ENCODE results near the gene TCAIM. TPM values are rescaled to one million over a fixed set of nuclear protein-coding genes. Genes with fewer than 3 reads are reported as not detected.
"Not testable (repeated sequence)": the region's sequence is repeated elsewhere in the genome, so short reads cannot be mapped to it uniquely, and the experiment has no call there.

TCAIM gene
- total RNA-seq, 2 experiments from 2014 or later: 17.9 to 21.8 TPM

GRCh38 chr3:44353355-44353924 lies 14.9 kb downstream of the TCAIM start:
- DNase-seq: no peak
- POLR2A ChIA-PET: interaction anchor here (0.5 kb wide), 1 partner anchor 1340 kb away, joined by 4 read pairs; no protein-coding TSS in a partner anchor
- no peaks in the 10 kb centered on the region for H3K4me1 Mint-ChIP-seq (ENCODE audit: low read depth)

DNA sequence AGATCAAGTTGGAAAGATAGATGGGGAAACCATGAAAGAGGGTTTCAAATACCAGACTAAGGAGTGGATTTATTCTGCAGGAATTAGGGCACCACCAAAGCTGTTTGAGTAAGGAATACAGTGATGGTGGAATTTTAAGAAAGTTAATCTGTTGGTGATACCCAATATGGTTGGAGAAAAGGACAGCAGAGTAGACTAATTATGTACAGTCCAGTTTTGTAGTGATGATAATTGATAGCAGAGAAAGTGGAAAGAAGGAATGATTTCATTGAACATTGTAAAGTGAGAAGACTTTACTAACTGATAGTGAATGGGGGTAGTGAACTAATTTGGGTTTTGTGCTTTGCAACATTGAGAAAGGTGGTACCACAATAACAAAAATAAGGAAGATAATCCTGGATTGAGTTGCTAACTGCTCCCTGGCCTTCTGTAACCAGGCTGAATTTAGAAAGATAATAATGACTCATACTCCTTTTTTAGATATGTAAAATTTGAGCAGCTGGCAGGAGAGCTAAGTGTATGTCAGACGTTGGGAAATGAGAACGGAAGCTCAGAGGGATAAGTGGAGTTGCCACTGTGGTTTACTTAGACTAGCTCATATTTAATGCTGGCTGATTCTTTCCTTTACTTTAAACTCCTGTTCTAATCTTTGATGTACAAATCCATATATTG lies 16.9 kb downstream of the TCAIM start:
- ChIA-PET CTCF (interaction anchor here (0.7 kb wide), 1 partner anchor 17 kb away, joined by 3 read pairs; no protein-coding TSS in a partner anchor), POLR2A (no interaction called here)
- Mint-ChIP-seq H3K27me3 (ENCODE audit: low read depth) (no peaks in the 10 kb centered on the region), H3K36me3 (ENCODE audit: low read depth) (peaks cover 21% of the 10 kb centered on the region), H3K9me3 (ENCODE audit: insufficient read depth) (no peaks in the 10 kb centered on the region), H3K27ac (no peak overlapping the region), H3K4me3 (no peak overlapping the region), H3K4me1 (ENCODE audit: low read depth) (no peaks in the 10 kb centered on the region)
- no peak for DNase-seq
- ATAC-seq: no peak

More at GRCh38 chr3:44353355-44353924, 14.9 kb downstream of the TCAIM start:
- Mint-ChIP-seq H3K4me3 (no peak overlapping the region), H3K9me3 (ENCODE audit: insufficient read depth) (no peaks in the 10 kb centered on the region), H3K27ac (no peak overlapping the region), H3K27me3 (ENCODE audit: low read depth) (no peaks in the 10 kb centered on the region), H3K36me3 (ENCODE audit: low read depth) (peaks cover 21% of the 10 kb centered on the region)
- ATAC-seq: no peak
- CTCF ChIA-PET: no interaction called here

DNA sequence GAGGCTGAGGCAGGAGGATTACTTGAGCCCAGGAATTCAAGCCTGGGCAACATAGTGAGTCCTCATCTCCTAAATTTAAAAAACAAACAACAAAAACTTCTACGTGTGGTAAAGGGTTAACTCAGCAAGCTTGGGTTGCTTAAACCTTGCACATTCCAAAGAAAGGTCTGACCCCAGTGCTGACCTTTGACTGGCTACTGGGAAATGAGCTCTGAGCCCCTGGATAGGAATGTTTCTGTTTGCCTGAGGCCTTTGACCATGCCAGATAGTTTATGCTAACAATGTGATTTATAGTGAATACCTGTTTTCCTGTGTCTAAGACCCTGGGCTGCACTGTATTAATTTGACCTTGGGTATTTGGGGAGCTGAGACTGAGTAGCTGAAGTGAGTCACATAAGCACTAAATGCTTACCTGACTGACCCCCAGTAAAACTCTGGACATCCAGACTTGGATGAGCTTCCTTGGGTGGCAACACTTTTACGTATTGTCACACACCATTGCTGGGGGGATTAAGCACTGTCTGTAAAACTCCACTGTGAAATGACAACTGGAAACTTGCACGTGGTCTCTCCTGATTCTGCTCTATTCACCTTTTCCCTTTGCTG lies 20.7 kb downstream of the TCAIM start:
- ChIA-PET POLR2A (no interaction called here), CTCF (no interaction called here)
- no peak for ATAC-seq
- H3K27me3 Mint-ChIP-seq (ENCODE audit: low read depth): no peaks in the 10 kb centered on the region
- H3K9me3 Mint-ChIP-seq (ENCODE audit: insufficient read depth): no peaks in the 10 kb centered on the region
- H3K27ac Mint-ChIP-seq: no peak overlapping the region
- H3K36me3 Mint-ChIP-seq (ENCODE audit: low read depth): peaks cover 11% of the 10 kb centered on the region
- DNase-seq: no peak
- H3K4me1 Mint-ChIP-seq (ENCODE audit: low read depth): no peaks in the 10 kb centered on the region
- no peak overlapping the region for H3K4me3 Mint-ChIP-seq

DNA sequence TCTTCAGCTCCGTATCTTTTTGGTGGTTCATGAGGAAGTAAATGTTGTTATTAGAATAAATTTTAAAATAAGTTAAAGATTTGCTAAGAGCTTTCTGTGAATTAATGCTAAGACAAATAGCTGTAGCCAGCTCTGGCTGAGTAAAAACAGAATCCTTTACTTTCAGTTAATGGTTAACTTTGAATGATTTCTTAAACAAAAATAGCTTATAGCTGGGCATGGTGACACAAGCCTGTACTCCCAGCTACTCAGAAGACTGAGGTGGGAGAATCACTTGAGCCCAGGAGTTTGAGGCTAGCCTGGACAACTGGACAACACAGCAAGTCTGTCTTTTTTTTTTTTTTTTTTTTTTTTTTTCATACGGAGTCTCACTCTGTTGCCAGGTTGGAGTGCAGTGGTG lies 25.0 kb downstream of the TCAIM start:
- Mint-ChIP-seq H3K27me3 (ENCODE audit: low read depth) (no peaks in the 10 kb centered on the region), H3K27ac (no peak overlapping the region), H3K4me1 (ENCODE audit: low read depth) (no peaks in the 10 kb centered on the region), H3K36me3 (ENCODE audit: low read depth) (peaks cover 11% of the 10 kb centered on the region), H3K4me3 (no peak overlapping the region), H3K9me3 (ENCODE audit: insufficient read depth) (no peaks in the 10 kb centered on the region)
- CTCF ChIA-PET: no interaction called here
- POLR2A ChIA-PET: no interaction called here
- no peak for DNase-seq
- ATAC-seq: no peak

DNA sequence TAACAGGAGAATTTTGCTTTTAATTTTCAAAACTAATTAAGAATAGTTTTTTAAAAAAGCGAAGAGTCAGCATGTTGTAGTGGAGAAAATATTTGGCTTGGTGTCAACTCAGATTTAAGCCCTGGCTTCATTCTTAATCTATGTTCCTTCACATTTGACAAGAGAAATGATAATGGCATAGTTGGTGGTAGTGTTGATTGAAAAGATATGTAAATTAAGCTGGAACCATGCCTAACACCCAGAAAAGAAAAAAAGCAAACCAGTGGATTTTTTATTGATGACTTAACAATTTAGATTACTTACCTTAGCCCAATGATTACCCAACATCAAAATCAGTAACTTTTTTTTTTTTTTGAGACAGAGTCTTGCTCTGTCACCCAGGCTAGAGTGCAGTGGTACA lies 27.4 kb downstream of the TCAIM start:
- no peaks in the 10 kb centered on the region for H3K4me1 Mint-ChIP-seq (ENCODE audit: low read depth)
- H3K36me3 Mint-ChIP-seq (ENCODE audit: low read depth): peaks cover 14% of the 10 kb centered on the region
- no peaks in the 10 kb centered on the region for H3K9me3 Mint-ChIP-seq (ENCODE audit: insufficient read depth)
- H3K27ac Mint-ChIP-seq: no peak overlapping the region
- ATAC-seq: no peak
- CTCF ChIA-PET: no interaction called here
- no peak for DNase-seq
- POLR2A ChIA-PET: no interaction called here
- H3K4me3 Mint-ChIP-seq: no peak overlapping the region
- H3K27me3 Mint-ChIP-seq (ENCODE audit: low read depth): no peaks in the 10 kb centered on the region

DNA sequence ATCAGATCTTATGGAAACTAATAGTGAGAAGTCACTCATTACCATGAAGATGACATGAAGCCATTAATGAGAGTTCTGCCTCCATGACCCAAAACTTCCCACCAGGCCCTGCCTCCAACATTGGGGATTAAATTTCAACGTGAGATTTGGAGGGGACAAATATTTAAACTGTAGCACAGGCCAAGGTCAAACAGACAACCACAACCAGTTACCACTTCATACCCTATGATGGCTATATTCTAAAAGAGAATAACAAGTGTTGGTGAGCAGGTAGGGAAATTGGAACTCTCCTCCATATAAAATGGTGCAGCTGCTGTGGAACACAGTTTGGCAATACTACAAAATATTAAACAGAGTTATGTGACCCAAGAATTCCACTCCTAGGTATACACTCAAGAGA lies 36.9 kb downstream of the TCAIM start:
- H3K4me3 Mint-ChIP-seq: no peak overlapping the region
- ChIA-PET POLR2A (no interaction called here), CTCF (no interaction called here)
- peaks cover 24% of the 10 kb centered on the region for H3K9me3 Mint-ChIP-seq (ENCODE audit: insufficient read depth)
- peaks cover 12% of the 10 kb centered on the region for H3K36me3 Mint-ChIP-seq (ENCODE audit: low read depth)
- no peak for ATAC-seq
- DNase-seq: no peak
- no peaks in the 10 kb centered on the region for H3K27me3 Mint-ChIP-seq (ENCODE audit: low read depth)
- H3K4me1 Mint-ChIP-seq (ENCODE audit: low read depth): no peaks in the 10 kb centered on the region
- no peak overlapping the region for H3K27ac Mint-ChIP-seq

GRCh38 chr3:44387404-44387803 lies 48.8 kb downstream of the TCAIM start:
- Mint-ChIP-seq H3K4me1 (ENCODE audit: low read depth) (no peaks in the 10 kb centered on the region), H3K27ac (no peak overlapping the region), H3K27me3 (ENCODE audit: low read depth) (no peaks in the 10 kb centered on the region), H3K9me3 (ENCODE audit: insufficient read depth) (peaks cover 12% of the 10 kb centered on the region), H3K4me3 (no peak overlapping the region), H3K36me3 (ENCODE audit: low read depth) (peaks cover 2% of the 10 kb centered on the region)
- ChIA-PET POLR2A (no interaction called here), CTCF (no interaction called here)
- no peak for ATAC-seq
- DNase-seq: no peak

DNA sequence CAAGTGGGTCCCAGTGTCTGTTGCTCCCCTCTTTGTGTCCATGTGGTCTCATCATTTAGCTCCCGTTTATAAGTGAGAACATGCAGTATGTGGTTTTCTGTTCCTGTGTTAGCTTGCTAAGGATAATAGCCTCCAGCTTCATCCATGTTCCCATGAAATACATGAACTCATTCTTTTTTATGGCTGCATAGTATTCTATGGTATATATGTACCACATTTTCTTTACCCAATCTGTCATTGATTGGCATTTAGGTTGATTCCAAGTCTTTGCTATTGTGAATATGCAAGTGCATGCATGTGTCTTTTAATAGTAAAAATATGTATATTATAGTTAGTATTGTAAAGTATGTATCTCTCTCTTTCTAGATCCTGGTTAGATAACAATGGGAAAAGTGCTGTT lies 53.9 kb downstream of the TCAIM start:
- ATAC-seq: no peak
- ChIA-PET CTCF (no interaction called here), POLR2A (no interaction called here)
- Mint-ChIP-seq H3K4me3 (no peak overlapping the region), H3K9me3 (ENCODE audit: insufficient read depth) (peaks cover 6% of the 10 kb centered on the region), H3K27me3 (ENCODE audit: low read depth) (no peaks in the 10 kb centered on the region), H3K27ac (no peak overlapping the region), H3K36me3 (ENCODE audit: low read depth) (peaks cover 4% of the 10 kb centered on the region), H3K4me1 (ENCODE audit: low read depth) (no peaks in the 10 kb centered on the region)
- DNase-seq: no peak

GRCh38 chr3:44395714-44396113 lies 57.1 kb downstream of the TCAIM start:
- no peaks in the 10 kb centered on the region for H3K4me1 Mint-ChIP-seq (ENCODE audit: low read depth)
- H3K36me3 Mint-ChIP-seq (ENCODE audit: low read depth): peaks cover 2% of the 10 kb centered on the region
- ChIA-PET POLR2A (no interaction called here), CTCF (no interaction called here)
- no peaks in the 10 kb centered on the region for H3K27me3 Mint-ChIP-seq (ENCODE audit: low read depth)
- ATAC-seq: no peak
- H3K27ac Mint-ChIP-seq: no peak overlapping the region
- DNase-seq: no peak
- no peak overlapping the region for H3K4me3 Mint-ChIP-seq
- H3K9me3 Mint-ChIP-seq (ENCODE audit: insufficient read depth): no peaks in the 10 kb centered on the region

GRCh38 chr3:44396200-44397171 lies 57.9 kb downstream of the TCAIM start:
- Mint-ChIP-seq H3K27ac (no peak overlapping the region), H3K4me3 (no peak overlapping the region)
- POLR2A ChIA-PET: no interaction called here

GRCh38 chr3:44398271-44398670 lies 59.7 kb downstream of the TCAIM start:
- H3K4me3 Mint-ChIP-seq; H3K36me3 Mint-ChIP-seq (ENCODE audit: low read depth); POLR2A ChIA-PET; H3K4me1 Mint-ChIP-seq (ENCODE audit: low read depth); DNase-seq; ATAC-seq; H3K9me3 Mint-ChIP-seq (ENCODE audit: insufficient read depth); H3K27ac Mint-ChIP-seq; CTCF ChIA-PET; H3K27me3 Mint-ChIP-seq (ENCODE audit: low read depth): not testable (repeated sequence)

More at GRCh38 chr3:44396200-44397171, 57.9 kb downstream of the TCAIM start:
- Mint-ChIP-seq H3K27me3 (ENCODE audit: low read depth) (no peaks in the 10 kb centered on the region), H3K36me3 (ENCODE audit: low read depth) (peaks cover 6% of the 10 kb centered on the region), H3K4me1 (ENCODE audit: low read depth) (no peaks in the 10 kb centered on the region), H3K9me3 (ENCODE audit: insufficient read depth) (no peaks in the 10 kb centered on the region)
- no peak for ATAC-seq
- CTCF ChIA-PET: no interaction called here
- DNase-seq: no peak

DNA sequence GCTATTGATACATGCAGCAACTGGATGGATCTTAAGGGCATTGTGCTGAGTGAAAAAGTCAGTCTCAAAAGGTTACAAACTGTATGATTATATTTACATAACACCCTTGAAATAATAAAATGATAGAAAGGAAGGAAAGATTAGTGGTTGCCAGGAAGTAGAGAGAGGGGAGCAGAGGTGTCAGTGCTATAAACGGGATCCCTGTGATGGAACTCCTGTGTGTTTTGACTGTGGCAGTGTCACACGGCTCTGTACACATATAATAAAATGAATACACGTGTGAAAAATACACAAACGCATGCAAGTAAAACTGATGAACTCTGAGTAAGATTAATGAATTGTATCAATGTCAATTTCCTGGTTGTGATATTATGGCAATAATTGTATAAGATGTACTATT lies 60.3 kb downstream of the TCAIM start:
- ATAC-seq (no peak), DNase-seq (no peak)
- H3K27ac Mint-ChIP-seq: no peak overlapping the region
- peaks cover 6% of the 10 kb centered on the region for H3K36me3 Mint-ChIP-seq (ENCODE audit: low read depth)
- POLR2A ChIA-PET: no interaction called here
- CTCF ChIA-PET: no interaction called here
- H3K4me3 Mint-ChIP-seq: no peak overlapping the region
- no peaks in the 10 kb centered on the region for H3K9me3 Mint-ChIP-seq (ENCODE audit: insufficient read depth)
- no peaks in the 10 kb centered on the region for H3K4me1 Mint-ChIP-seq (ENCODE audit: low read depth)
- H3K27me3 Mint-ChIP-seq (ENCODE audit: low read depth): no peaks in the 10 kb centered on the region

All from activated CD8-positive, alpha-beta T cell treated with anti-CD3 and anti-CD28 coated beads, Interleukin-2, amount 10 ng/mL, durations not matched to agents 7 days and 5 days (primary cell).